GM21619 (cell line): Measurements from ENCODE around the gene CATSPERE.

Experiments
- ATAC-seq: cut with Tn5 transposase; IDR thresholded peaks from one replicate; pipeline ENCODE4 v1.9.1; 2021; ENCODE audit not compliant: unreplicated experiment

The CATSPERE gene, protein sequence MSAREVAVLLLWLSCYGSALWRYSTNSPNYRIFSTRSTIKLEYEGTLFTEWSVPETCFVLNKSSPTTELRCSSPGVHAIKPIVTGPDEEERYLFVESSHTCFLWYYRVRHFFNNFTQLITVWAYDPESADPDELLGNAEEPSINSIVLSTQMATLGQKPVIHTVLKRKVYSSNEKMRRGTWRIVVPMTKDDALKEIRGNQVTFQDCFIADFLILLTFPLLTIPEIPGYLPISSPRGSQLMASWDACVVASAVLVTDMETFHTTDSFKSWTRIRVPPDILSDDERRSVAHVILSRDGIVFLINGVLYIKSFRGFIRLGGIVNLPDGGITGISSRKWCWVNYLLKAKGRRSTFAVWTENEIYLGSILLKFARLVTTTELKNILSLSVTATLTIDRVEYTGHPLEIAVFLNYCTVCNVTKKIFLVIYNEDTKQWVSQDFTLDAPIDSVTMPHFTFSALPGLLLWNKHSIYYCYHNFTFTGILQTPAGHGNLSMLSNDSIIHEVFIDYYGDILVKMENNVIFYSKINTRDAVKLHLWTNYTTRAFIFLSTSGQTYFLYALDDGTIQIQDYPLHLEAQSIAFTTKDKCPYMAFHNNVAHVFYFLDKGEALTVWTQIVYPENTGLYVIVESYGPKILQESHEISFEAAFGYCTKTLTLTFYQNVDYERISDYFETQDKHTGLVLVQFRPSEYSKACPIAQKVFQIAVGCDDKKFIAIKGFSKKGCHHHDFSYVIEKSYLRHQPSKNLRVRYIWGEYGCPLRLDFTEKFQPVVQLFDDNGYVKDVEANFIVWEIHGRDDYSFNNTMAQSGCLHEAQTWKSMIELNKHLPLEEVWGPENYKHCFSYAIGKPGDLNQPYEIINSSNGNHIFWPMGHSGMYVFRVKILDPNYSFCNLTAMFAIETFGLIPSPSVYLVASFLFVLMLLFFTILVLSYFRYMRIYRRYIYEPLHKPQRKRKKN

DNA sequence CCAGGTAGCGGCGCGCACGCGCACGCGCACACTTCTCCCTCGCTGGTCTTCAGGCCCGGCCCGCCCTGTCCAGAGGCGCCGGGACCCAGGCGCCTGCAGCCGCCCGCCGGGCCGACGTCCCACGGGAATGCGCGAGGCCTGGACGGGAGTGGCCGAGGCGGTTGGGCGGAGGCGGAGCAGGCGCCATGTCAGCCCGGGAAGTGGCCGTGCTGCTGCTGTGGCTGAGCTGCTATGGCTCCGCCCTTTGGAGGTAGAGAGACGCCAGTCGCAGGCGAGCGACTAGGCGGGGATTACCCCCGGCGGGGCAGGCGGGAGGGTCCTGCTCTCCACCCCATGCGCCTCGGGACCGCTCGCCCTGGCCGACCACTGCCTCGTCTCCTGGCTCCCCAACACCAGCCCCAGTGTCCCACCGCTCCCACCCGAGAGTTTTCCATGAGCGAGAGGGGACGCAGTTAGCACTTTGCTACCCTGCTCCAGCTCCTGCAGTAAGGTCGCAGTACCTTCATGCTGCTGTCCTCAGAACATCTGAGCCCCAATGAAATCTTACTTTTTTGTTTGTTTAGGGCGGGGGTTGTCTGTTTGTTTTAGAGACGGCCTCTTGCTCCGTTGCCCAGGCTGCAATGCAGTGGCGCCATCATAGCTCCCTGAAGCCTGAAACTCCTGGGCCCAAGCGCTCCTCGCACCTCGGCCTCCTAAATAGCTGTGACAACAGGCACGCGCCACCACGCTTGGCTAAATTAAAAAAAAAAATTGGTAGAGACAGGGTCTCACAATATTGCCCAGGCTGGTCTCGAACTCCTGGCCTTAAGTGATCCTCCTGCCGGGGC lies at the start of gene CATSPERE:
CATSPERE (plus strand) TSS at position 29 of the 827 bp plus-strand sequence; CDS start at position 186, 157 bp downstream.
- ATAC-seq = peak; percentile 96

DNA sequence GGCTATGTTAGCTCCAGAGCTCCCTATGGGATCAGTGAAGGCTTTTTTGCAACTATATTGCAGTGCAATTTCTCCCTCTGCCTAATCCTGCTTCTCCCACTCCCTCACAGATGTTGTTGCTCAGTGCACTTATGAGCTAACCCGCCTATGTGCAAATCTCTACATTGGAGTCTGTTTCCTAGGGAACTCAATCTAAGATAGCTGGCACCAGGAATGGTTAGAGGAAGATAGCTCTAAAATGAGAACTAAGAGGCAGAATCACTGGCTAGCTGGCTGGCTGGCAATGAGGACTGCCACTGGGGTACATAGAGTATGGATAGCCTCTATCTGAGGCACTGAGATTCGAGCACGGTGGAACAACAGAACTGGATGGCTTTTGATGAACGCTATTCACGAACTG lies 48.9 kb upstream of the CATSPERE start:
- ATAC-seq = no peak

GRCh38 chr1:244413736-244414135 lies 47.3 kb upstream of the CATSPERE start:
- ATAC-seq = no peak

GRCh38 chr1:244414543-244414942 lies 46.5 kb upstream of the CATSPERE start:
- ATAC-seq = no peak

- no peak for ATAC-seq
Observed at GRCh38 chr1:244419024-244419423, 42.0 kb upstream of the CATSPERE start.

GRCh38 chr1:244422174-244422573 lies 38.9 kb upstream of the CATSPERE start:
- no peak for ATAC-seq

DNA sequence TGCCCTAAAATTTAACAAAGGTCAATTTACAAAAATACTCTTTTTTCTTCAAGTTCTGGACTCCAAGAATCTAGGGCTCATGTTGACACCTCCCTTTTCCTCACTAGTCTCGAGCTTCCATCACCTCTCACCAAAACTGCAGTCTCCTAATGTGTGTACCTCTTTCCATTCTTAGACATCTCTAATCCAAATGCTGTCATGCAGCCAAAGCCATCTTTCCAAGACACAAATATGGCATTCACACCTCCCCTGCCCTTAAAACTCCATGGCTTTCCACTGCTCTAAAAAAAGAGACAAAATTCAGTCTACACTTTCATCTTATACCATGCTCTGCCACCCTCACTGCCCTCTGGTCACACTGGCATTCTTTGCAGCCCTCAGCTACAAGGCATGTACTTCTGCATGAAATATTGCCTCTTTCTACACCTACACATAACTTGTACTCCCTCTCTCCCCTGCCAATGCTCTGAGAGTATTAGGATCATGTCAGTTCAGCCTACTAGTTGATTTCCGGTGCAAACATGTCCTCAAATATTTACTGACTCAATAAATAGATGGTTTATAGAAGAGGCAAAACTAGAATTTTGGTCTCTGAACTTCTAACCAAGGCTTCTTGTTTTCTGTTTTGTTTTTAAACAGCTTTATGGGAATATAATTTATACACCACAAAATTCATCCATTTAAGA lies 36.3 kb upstream of the CATSPERE start:
- ATAC-seq = no peak

DNA sequence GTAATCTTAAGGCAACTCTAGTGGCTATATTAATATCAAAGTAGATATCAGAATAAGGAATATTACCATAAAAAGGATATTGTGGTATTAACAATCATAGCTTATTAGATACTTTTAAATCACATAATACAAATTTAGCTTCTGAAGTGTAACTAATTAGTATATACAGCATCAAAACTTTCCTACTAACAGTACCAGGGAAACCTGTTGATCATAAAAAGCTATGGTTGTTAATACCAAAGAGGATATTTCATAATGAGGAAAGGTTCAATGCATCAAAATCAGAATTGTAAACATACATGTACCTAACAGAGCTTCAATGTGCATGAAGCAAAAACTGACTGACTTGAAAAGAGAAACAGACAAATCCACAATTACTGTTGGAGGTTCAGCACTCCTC lies 33.4 kb upstream of the CATSPERE start:
- ATAC-seq = no peak

DNA sequence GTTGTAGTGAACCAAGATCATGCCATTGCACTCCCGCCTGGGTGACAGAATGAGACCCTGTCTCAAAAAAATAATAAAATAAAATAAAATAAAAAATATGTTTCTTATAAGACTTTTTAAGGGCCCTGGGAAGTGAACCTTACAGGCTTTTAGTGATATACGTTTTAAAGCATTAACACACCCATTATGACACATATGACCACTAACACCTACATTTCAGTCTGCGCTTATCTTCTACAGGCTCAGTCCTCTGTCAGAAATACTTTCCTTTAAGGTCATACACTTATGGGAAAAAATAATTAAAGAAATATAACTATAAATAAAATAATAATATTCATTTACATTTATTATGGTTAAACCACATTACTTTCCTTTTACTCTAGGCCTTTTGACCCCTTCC lies 31.3 kb upstream of the CATSPERE start:
- no peak for ATAC-seq

- no peak for ATAC-seq
Observed at GRCh38 chr1:244431166-244431565, 29.9 kb upstream of the CATSPERE start.

- ATAC-seq = no peak
Observed at GRCh38 chr1:244435562-244436205, 25.4 kb upstream of the CATSPERE start.

DNA sequence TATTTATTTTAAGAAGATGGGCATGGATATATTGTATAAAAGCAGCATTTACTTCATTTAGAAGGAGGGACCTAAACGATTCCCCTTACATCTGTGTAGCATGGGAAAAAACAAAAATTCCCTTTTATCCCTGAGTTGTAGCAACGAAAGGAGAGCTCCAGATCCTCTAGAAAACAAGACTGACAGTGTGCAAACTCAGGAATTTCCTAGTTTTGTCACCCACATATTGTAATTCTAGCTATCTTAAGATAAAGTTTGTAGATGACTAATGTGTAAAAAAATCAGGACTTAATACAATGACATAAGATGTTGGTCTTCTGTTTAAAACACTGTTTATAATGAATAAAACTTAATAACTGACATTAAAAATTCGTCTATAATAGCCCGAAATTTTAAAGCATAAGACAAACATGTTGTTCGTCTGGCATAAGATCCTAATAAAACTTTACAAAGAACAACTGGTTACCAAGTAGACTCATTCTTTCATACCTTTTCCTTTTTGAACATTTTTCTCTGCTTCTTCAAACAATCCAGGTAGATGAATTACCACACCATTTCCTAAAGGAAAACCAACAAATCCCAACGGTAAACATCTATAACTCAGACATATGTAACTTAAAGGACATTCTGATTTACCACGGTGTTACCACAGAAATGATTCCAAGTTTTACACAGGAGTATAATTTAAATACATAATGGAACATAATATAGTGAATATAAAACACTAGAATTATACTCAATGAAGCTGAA lies 24.6 kb upstream of the CATSPERE start:
- ATAC-seq = no peak

GRCh38 chr1:244437086-244437468 lies 24.0 kb upstream of the CATSPERE start:
- no peak for ATAC-seq

- no peak for ATAC-seq
Observed at GRCh38 chr1:244439391-244440032, 21.6 kb upstream of the CATSPERE start.

- no peak for ATAC-seq
Observed at GRCh38 chr1:244442850-244443249, 18.2 kb upstream of the CATSPERE start.

DNA sequence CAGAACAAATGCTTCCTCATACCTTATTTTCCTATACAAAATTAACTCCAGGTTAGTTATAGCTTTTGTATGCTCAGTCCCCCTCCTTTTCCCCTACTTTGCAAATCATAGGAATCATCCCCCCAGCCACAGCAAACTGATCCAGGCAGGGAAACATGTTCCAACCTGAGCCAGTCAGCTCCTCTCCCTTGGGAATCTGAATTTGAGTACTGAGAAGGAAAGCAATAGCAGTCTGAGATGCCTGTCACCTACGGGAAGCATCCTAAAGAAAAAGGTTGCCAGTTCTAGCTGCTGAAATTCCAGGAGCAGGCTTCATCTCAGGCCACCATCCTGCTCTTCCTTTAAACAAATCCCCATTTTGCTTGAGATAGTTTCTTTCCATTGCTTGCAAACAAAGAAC lies 16.2 kb upstream of the CATSPERE start:
- no peak for ATAC-seq

- ATAC-seq = no peak
Observed at GRCh38 chr1:244445320-244446181, 15.5 kb upstream of the CATSPERE start.

DNA sequence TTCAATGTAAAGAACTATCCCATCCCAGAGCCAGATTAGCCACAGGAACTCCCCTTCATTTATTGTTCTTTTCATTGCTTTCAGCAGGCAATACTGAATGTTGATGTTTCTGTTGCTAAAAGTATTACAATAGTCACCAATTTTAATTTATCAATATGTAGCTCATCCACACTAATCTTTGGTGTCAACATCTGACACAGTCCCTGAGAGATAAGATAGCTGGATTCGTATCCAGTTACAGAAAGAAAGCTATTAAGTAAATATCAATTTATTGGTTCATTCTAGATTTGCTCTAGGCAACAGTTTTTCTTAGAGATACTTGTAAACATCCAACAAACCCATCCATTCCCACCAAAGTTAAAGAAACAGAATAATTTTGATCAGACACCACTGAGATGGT lies 14.0 kb upstream of the CATSPERE start:
- no peak for ATAC-seq
